HG03521 (cell line): Measurements from ENCODE around the gene C19orf85.
"Not testable (repeated sequence)": the region's sequence is repeated elsewhere in the genome, so short reads cannot be mapped to it uniquely, and the experiment has no call there.

Experiments
- ATAC-seq: cut with Tn5 transposase; IDR thresholded peaks from one replicate; pipeline ENCODE4 v1.9.1; 2021; ENCODE audit warnings: mild to moderate bottlenecking, moderate library complexity; ENCODE audit not compliant: unreplicated experiment

C19orf85 gene

DNA sequence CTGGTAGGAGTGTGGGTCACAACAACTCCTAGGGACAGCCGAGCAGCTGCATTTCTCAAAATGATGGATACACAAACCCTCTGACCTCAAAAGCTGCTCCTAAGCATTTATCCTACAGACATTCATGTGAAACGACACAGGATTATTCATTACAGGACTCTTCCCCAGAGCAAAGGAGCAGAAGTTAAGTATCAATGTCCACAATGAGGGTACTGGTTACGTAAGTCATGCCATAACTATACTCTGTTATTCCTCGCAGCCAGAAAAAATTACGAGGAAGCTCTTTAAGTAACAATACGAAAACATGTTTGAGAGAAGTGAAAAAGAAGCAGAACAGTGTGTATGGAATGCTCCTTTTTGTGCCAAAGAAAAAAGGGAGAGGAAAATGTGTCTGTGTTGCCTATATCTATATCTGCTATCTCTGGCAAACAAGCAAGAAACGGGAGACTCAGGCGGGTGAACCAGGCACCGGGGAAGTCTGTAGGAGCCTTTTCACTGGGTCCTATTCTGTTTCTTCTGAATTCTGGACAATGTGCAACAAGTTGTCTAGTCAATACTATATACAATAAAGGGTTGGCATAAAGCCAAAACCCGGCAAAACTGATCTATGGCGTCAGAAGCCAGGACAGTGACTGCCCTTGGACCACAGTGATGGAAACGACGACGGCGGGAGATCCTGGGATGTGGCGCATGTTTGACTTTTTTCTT, 4.4 kb downstream of the C19orf85 start:
- ATAC-seq = no peak

DNA sequence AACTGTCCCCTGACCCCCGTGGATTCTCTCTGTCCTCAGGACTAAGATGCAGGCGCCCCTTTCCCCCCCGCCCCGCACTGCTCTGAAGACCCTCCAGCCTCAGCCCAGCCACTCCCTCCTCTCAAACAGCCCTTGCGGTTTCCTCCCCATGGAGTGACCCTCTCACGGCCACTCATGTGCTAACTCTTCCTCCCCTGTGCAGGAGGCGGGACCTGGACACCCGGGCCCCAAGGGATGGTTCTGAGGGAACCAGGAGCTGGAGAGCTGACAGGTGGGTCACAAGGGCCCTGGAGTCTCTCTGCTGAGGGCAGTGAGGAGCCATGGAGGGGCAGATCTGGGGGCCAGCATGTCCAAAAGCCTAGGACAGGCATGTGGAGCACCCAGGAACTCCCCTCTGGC, 5.0 kb downstream of the C19orf85 start:
- no peak for ATAC-seq

DNA sequence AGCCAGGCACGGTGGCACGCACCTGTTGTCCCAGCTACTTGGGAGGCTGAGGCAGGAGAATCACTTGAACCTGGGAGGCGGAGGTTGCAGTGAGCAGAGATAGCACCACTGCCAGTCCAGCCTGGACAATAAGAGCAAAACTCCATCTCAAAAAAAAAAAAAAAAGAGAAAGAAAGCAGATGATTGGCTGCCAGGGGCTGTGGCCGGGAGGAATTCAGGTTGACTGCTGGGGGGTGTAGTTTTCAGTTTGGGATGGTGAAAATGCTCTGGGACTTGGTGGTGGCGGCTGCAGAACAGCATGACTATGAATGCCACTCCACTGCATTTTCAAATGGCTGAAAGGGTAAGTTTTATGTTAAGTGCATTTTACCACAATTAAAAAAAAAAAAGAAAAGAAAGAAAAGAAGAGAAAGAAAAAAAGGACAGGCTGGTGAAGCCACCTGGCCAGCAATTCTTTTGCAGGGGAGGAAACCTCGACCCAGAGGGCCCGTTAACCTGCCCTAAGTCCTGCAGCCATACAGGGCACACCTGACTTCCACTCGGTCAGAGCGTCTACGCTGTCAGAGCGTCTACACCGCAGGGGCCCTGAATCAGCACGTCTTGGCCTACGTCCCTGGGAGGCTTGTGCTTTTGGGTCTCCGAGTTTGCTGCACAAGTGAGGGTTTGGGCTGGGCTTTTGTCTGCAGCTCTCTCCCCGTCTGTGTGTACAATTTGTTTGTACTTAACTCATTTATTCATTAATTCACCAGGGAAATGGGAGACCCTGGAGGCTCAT, 6.7 kb downstream of the C19orf85 start:
- no peak for ATAC-seq

DNA sequence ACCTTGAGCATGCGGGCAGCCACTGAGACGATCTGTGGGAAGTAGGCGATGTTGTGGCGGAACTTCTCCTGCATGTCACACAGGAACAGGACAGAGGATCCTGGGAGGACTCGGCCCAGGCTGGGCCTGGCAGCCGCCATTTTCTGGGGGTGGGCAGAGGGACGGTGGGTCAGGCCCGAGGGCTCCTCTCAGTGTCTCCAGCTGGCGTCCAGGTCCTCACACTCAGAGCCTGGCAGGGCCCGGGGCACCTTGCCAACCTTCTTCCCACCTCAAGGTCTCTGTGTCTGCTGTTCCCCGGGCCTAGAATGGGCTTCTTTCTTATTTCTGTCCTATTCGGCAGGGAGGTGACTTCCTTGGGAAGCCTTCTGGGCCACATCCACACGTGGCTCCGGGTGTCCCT, 8.2 kb downstream of the C19orf85 start:
- no peak for ATAC-seq

DNA sequence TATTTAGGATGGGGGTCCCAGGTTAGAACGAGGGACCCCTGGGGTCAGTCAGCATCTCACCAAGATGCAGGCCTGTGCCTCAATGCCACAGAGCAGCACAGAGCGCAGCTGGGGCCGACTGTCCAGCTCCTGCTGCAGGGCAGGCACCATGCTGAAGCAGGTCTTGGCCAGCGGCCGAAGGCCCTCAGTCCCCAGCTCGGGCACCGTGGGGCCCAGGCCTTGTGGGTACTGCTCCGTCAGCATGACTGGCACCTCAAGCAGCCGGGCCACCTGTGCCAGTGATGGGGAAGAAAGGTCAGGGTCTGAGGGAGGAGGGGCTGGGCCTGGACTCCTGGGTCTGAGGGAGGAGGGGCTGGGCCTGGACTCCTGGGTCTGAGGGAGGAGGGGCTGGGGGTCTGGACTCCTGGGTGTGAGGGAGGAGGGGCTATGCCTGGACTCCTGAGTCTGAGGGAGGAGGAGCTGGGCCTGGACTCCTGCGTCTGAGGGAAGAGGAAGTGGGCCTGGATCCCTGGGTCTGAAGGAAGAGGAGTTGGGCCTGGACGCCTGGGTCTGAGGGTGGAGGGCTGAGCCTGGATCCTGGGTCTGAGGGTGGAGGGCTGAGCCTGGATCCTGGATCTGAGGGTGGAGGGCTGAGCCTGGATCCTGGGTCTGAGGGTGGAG, 8.8 kb downstream of the C19orf85 start:
- ATAC-seq = no peak

DNA sequence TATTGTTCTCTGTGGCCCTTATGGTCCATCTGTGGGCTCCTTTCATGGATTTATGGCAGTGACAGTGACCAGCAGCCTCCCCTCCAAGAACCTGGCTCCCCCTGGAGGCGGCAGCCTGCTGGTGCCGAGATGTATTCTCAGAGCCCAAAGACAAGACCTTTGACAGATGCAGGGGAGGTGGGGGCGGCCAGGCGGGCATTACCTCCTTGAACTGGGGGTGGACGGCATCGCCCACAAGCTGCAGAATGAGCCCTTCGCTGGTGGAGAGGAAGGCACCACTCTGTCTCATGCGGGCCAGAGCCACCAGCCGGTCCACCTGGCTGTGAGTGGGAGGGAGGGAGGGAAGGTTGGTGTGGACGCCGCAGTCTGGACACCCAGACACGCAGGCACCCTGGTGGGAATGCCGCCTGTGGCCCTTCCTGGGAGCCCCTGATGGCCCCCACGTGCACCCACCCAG, 9.7 kb downstream of the C19orf85 start:
- ATAC-seq = no peak

DNA sequence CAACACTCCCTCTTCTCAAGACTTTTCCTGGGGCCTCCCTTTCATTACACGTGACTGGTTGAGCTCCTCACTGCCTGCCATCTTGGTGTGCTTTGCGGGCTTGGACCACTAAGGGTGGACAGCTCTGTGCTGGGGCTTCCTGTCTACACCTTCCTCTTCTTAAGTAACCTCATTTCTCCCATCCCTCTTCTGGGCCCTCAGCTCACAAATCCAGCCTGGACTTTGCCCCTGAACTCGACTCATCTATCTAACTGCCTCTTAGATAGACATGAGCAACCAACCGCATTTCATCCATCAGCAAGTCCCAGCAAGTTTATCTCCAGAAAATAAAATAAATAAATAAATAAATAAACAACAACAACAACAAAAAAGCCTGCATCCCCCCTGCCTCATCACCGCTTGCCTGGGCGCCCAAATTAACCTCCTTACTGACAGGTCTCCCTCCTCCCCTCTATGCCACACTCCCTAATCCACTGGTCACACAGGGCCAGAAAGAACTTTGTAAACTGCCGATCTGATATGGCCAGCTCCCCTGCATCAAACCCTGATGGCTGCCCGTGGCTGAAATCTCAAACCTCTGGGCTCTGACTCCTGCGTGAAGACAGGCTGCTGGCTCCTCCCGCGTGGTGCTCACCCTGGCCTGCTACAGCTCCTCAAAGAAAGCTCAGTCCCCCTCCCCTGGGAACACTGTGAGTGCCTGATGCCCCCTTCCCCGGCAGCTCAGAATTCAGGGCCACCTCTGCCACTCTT, 10.9 kb downstream of the C19orf85 start:
- ATAC-seq = no peak

DNA sequence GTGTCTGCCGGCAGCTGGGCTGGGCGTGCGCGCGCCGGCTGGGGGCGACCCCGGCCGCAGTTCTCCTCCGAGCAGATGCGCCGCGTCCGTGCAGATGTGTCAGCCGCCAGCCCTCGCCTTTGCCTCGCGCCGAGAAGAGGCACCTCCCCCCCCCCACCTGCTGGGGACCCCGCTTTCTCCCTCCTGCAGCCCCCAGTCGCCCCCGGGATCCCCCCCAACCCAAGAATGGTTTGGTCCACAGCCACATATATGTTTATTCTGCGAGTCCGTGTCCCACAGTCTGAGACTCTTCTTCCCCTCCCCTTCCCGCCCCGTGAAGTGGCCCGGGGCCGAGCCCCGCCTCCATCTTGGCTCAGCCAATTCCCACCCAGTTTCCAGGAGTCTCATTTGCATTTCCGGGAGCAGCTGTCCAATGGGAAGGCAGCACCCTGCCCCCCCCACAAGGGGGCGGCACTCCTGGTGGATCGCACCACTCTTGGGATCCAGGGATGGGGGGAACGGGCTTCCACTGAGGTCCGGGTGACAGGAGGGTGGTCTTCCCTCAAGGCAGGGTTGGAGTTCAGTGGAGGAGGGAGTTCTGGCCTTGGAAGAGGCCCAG, 11.7 kb downstream of the C19orf85 start:
- no peak for ATAC-seq

DNA sequence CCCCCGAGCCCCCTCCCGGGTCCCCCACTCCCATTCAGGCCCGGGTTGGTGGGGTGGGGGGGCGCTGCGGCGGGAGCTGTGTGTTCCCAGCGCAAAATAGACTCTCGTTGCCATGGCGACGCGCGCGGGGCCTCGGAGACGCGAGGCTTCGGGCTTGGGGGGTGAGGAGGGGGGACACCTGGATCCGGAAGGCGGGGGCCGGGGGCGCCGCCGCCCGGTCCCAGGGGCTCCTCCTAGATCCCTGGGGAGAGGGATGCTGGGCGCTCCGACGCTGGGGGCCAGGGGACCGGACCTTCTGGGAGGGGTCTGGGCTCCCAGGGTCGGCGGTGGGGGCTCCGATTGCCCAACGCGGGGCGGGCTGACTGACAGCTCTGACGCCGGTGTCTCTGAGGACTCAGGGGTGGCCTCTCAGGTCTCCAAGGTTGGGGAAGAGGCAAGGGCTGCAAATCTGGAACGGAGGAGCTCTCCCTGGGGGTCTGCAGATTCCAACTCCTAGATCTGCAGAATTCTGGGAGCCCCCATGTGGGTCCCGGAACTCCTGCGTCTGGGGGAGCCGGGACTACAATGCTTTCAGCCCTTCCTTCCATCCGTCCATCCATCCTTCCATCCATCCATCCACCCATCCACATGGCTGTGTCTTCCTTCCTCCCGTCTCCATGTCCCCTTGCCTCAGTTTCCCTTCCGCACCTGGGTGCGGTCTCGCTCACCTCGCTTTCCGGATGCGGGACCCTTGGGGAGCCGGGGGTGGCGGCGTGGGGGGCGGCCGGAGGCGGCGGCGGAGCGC, 12.4 kb downstream of the C19orf85 start:
- no peak for ATAC-seq

DNA sequence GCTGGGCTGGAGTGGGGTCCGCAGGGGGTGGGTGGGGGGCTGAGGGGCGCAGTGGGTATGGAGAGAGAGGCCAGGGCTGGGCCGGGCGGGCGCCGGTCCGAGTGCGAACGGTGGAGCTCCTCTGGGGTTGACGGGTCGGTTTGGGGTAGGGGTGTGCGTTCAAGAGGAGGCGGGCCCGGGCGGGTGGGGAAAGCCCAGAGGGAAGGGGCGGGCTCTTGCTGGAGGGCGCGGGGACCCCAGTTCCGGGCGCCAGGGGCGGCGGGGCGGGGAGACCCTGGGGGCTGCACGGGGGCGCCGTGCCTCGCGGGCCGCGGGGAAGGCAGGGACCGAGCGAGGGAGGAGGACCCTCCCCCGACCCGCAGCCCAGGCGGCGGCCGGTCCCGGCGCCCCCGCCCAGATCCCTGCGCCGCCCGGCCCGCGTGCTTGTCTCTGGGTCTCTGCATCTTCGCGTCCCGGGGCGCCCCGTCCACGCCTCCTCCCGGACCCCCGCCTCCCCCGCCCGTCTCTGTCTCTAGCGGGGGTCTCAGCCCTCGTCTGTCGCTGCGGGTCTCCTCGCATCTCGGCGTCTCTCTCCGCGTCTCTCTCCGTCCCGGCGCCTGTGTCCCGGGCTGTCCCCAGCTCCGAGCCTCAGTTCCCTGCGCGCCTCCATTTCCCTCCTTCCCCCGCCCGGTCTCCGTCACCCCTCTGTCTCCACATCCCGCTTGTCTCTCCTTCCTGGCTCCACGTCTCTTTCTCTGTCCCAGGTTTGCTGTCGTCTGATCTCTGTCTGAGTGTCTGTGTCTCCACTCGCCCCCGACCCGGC, 13.2 kb downstream of the C19orf85 start:
- ATAC-seq = no peak

DNA sequence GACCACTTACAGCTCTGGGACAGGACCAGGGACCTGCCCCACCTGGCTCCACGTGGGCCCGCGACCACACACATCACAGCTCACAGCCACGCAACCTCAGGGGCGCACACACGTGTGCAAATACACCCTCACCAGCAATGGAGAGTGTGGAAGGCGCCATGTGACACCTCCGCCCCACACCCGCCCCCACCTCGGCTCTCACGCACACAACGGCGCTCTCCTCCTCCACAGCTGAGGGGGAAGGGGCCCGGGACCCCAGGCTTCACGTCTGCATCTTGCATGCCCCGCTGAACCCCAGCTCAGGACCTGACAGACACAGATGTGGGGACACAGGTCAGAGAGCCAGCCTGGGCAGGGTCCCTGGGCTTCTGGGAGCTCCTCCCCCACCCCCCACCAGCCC, 15.1 kb downstream of the C19orf85 start:
- ATAC-seq = no peak

DNA sequence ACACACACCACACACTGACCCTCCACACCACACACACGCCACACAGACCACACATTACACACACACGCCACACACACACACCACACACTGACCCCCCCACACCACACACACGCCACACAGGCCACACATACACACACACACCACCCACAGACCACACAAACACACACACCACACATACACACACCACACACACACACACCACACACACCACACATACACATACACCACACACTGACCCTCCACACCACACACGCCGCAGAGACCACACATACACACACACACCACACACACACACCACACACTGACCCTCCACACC, 16.4 kb downstream of the C19orf85 start:
- ATAC-seq = not testable (repeated sequence)

DNA sequence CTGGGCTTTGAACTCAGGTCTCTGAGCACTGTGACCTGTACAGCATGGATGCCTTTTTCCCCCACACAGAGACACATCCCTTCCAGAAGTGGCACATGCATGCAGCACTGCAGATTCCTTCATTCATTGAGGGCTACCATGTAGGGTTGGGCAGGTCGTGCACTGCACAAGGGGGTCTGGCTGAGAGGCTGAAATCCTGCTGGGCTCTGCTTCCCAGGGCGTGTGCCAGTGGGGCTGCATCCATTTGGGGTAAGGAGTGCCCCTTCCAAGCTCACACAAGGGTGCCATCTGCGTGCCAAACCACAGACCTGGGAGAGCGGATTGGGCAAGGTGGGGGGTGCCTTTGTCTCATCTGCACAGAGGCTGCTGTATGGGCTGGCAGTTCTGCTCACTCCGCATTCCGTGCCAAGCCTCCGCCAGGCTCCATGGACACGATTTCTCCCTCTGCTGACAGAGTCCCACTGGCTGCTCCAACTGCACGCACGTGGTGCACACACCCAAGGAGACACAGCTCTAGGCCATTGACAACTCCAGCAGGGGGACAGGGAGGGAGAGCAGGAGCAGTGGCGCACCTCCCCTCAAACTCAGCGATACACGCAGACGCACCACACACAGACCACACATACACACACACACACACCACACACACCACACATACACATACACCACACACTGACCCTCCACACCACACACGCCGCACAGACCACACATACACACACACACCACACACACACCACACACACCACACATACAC, 17.0 kb downstream of the C19orf85 start:
- no peak for ATAC-seq

DNA sequence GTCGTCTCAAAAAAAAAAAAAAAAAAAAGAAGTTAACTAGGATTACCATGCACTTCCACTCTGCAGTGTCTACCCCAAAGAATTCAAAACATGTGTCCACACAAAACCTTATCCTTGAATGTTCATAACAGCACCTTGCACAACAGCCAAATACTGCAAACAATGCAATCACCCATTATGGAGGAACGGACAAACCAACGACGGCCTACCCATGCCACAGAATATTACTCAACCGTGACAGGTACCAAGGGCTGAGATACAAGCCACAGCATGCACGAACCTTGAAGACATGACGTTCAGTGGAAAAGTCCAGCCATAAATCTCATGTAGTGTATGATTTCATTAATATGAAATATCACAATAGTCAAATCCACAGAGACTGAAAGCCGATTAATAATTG, 18.5 kb downstream of the C19orf85 start:
- ATAC-seq = no peak

DNA sequence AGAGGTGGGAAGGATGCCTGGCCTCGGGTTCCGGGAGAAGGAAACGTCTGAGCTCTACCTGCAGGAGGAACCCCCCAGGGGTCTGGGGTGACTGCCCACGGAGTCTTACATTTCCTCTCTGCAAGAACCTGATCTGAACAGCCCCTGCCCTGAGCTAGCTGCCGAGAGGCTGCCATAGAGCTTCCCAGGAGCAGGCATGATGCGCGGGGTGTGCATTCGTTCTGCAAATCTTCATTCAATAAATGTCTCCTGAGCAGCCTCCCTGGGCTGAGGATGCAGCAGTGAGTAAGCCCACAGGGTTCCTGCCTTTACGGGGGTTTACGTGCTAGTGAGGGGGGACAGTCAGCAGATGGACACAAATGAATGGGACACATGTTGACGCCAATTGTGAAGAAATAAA, 19.9 kb downstream of the C19orf85 start:
- ATAC-seq = no peak

DNA sequence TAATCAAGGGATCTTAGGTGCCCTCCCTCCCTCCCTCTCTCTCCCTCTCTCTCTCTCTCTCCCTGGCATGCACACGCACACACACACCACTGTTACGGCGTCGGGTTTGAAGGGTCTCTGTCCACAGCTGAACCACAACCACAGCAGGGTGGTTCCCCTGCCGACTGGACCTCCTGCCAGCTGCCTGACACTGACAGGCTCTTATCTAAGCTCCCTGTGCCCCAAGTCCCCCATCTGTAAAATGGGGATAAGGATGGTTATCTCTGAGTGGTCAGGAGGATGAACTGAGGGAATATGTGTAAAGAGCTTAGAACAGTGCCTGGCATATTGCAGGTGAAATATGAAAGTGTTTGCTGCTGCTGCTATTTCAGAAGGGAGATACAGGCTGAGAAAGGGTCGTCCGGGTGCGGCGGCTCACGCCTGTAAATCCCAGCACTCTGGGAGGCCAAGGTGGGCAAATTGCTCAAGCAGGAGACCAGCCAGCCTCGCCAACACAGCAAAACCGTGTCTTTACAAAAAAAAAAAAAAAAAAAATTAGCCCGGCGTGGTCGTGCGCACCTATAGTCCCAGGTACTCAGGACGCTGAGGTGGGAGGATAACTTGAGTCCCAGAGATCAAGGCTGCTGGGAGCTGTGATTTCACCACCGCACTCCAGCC, 20.6 kb downstream of the C19orf85 start:
- ATAC-seq = no peak

DNA sequence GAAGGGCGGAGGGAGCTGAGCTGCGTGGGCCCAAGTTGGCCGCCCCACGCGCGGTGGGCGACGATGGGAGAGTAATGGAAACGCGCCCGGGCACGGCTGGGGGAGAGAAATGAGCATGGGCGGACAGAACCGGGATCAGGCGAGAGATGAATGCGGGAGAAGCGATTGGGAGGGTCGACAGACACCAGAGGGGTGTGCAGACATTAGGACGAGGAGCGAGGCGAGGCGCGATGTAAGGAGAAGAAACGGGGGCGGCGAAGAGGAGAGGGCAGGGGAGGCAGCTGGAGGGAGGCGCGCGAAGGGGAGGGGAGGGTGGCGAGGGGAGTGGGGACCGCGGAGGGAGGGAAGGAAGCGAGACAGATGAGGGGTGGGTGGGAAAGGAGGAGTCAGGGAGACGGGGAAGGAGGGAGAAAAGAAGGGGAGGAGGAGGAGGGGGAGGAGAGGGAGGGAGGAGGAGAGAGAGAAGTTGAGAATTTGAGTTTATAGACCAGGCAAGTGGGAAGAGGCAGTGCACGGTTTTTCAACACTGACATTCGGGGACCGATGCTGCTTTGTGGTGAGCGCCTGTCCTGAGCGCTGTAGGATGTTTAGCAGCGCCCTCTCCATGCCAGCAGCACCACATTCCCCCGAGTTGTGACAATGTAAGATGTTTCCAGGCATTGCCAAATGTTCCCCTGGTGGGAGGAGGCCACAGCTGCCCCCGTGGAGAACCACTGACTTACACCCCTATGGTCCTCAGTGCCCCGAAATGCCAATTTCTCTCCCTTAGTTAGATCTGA, 21.3 kb downstream of the C19orf85 start, which contains the start of gene SHISA7:
Gene SHISA7, minus strand, starts transcription at position 256 of the 779 bp plus-strand sequence. CDS start 437 bp downstream, outside the sequence.
- no peak for ATAC-seq
